Inferior parietal cortex (tissue), 1 donor: Measurements from ENCODE around the gene ADAM15.
A peak's percentile ranks its signal among the peaks of the same experiment; 100 is the strongest.

Experiments used
- DNase-seq: peaks from one replicate; pipeline ENCODE4 v3.0.0-alpha.2; 2016; ENCODE audit errors: extremely low spot score

The ADAM15 gene

DNA sequence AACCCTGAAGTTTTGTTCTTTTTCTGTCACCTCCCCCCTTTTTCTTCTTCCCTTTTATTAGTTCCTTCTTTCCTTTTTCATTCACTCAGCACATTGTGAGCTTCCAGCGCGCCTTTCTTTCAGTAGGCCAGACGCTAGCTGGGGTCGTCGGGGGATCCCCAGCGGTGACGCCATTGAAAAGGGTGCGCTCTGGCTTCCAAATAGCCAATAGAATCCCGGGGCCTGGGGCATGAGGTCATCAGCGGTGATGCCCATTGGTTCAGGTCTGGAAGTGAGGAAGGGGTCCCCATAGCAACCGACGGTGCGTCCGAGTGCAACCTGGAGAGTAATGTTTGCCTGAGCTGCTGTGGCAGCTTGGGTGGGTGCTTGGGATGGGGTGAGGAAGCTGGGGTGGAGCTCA lies 20.6 kb downstream of the ADAM15 start:
- DNase-seq, result no peak

DNA sequence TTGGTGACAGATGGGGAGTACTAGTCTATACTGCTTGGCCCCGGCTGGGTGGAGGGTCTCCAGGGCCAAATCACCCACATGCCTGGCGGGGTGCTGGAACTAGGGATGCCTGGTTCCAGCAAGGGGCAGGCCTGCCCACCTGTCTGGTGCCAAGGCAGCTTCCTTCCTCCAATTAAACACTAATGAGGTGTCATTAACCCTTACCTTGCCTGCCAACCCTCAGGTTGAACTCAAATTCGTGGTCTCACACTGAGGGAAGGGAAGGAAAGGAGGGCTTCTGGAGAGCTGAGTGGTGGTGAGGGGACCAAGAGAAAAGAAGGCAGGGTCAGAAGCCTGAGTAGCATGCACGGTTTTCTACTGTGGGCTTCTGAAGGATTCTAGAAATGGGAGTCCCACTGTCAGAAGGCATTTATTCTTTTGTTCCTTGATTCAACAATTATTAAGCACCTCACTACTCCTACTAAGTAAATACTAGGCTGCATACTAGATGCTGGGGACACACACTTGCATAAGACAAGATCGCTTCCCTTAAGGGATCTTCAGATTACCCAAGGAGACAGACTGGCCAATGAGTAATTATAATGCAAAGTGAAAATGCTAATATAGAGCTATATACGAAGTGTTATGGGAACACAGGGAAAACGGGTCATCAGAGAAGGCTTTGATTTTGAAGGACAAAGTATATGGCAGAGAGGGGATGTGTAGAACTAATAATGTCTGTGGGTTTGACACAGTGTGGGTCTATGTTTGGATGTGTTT lies 21.6 kb downstream of the ADAM15 start:
- no peak for DNase-seq

DNA sequence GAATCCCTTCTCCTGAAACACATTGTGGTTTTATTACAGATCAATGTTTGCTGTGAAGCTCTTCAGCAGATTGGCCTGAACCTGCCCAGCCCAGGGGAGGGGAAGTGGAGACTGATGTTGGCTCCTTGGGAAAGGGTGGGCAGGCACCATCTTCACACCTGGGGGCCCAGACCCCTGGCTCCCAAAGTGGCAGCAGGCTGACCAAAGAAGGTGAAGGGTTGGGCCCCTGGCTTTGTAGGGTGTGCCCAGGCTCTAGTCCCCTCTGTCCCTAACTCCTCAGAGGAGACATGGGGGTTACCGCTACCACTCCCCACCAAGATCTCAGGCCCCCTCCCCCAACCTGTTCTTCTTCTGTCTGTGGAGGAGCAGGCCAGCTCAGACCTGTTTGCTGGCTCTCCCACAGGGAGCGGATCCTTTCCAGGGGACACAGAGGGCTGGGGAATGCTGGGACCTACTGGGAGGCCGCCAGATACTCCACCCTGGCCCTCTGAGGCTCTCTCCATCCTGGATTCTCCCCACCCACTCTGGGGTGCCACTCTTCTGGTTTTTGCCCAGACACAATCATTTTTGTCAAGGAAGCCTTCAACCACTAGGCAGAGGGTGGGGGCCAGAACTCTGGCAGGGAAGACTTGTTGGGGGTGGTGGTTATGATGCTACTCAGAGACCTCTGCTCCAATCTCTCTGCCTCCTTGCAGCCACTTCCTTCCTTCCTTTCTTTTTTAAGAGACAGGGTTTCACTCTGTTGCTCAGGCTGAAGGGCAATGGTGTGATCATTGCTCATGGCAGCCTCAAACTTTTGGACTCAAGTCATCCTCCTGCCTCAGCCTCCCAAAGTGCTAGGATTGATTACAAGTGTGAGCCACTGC lies 22.5 kb downstream of the ADAM15 start:
- no peak for DNase-seq

DNA sequence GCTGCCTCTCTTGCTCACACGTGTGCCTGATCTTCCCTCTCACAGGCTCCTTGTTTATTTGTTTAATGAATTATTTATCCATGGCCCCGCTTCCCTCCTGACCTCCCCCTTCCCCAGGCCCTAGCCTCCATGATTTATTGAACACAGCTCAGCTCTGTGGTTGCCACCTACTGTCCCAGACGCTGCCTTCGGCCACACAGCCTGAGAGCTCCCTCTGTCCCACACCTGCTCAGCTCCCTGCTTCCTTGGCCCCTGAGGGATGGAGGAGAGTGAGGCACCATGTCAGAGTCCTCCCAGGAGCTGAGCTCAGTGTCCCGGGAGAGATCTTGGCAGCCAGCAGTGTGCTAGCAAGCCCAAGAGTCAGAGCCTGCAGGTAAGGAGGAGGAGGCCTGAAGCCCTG lies 24.4 kb downstream of the ADAM15 start:
- DNase-seq, result no peak

DNA sequence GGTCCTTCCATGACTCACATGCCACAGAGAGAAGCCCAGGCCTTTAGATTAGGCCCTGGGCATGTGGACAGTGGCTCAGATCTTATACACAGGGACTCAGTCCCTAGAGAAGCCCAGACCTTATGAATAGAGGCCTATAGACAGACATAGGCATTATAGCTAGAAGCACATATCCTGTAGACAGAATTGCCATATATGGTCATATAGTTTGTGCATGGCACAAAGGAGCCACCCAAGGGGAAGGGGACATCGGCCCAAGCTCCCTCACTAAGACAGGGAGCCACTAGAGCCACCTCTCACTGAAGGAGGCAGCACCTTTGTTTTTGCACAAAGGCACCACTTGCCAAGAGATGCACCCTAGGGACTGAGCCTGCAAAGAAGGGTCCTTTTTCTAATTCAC lies 25.3 kb downstream of the ADAM15 start:
- DNase-seq, result no peak

DNA sequence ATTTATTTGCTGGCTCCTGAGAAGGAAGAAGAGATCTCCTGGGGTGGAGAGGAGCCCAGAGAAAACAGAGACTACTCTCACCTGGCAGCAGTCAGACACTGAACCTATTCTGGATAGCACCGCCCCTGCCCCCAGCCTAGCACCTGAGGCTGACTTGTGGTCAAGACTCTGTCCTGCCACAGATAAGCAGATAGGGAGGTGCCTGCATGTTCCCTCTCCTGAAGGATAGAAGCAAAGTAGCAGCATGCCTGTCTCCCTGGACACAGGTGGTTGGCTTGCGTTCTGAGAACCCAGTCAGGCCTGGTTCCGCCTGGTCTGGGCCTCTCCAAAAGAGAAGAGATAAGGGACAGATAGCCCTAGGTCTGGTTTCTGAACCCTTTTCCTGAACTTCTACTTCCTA lies 26.2 kb downstream of the ADAM15 start:
- no peak for DNase-seq

DNA sequence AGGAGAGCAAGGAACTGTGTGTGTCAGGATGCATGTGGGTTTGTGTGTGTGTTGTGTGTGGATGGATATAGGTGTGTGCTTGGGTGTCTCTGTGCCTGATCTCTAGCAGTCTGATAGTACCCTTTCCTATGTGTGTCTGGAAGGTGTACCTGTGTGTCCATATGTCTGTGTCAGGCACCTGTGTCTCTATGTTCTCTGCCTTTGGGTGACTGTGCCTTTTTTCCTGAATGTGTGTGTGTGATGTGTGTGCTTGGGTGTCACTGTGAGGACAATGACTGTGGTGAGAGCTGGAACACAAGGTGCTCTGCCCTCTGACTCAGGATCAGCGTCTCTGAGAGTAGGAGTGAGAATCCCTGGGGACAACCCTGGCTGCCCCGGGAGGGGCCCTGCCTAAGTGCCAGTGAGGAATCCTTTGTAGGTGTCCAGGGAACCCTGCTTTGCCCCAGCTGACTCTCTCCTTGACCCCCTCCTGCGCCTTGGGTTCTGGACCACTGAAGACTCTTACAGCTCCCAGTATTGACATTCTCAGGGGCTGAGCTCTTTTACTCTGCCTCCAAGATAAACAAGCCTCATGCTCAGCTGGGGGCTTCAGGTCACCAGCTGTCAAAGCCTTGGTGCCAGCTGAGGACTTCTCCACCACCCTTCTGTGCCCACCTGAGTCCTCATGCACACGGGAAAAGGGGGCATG lies 26.8 kb downstream of the ADAM15 start:
- no peak for DNase-seq

DNA sequence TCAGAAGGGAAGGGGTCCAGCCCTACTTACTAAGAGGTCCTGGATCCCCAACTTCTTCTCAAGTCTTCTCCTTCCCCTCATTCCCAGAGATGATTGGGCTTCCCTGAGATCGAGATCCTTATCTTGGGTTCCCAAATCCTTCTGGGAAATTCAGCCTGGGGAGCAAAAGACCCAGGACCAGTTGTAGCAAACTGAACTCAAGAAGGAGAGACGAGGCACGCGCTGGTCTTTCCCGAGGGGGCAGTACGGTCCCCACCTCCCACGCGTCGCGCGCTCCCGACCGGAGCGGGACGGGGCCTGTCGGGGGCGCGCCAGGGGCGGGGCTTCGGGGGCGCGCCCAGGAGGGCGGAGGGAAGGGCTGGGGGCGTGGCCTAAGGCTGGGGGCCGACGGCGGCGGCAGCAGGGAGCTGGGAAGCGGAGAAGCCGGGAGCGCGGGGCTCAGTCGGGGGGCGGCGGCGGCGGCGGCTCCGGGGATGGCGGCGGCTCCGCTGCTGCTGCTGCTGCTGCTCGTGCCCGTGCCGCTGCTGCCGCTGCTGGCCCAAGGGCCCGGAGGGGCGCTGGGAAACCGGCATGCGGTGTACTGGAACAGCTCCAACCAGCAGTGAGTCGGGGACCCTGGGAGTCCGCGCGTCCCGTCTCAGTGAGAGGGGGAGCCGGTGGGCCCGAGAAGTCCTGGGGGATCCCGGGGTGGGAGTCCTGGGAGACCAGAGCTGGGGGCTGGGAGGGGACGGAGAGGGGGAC lies 27.5 kb downstream of the ADAM15 start, which contains the start of gene EFNA3:
Gene EFNA3 (plus strand): TSS at position 369 of the 741 bp plus-strand sequence. CDS start 105 bp downstream, at position 474.
- DNase-seq, result no peak

DNA sequence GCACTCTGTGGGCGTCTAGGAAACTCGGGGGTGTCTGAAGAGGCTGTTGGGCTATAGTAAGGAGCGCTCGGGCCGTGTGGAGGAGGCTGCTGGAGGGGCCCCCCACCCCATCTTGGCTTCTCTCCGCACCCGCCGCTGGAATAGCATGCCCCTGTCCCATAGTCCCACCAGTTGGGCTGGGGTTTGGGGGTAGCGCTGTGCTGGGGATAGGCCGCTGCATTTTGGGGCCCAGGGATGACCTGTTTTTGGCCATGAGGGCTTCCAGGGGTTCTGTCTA lies 28.0 kb downstream of the ADAM15 start:
- no peak for DNase-seq

DNA sequence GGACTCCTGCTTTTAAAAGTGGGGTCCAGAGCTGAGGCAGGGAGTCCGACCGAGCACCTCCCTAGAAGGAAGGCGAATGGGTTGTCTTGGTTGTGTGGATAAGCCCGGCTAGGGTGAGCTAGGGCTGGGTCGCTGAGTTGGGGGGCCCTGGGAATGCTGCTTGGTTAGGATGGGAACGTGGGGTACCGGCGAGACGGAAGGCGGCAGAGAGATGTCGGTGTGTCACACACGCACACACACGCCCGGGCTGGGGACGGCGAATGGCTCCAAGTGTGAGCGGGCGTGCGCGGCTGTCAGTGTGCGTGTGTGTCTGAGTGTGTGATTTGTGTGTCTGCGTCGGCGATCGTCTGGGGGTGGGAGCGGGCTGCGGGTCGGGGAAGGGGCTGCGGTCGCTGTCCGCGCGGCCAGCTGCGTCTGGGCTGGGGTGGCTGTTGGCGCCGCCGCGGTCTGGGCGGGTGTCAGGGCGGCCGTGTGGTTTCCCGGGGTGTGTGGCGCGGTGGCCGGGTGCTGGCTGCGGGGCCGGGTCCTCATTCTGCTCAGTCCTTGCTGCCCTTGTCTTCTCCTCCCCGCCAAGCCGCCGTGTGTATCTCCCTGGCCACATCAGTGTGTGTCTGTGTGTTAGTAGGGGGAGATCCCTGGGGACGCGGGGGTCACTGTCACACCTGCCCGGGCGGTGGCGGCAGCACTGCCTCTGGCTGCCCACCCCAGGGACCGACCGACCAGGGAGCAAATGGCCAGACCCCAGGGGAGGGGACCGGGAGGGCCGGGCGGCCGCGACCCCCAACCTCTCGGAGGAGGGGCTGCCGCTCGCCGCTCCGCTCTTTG lies 28.6 kb downstream of the ADAM15 start:
- no peak for DNase-seq

DNA sequence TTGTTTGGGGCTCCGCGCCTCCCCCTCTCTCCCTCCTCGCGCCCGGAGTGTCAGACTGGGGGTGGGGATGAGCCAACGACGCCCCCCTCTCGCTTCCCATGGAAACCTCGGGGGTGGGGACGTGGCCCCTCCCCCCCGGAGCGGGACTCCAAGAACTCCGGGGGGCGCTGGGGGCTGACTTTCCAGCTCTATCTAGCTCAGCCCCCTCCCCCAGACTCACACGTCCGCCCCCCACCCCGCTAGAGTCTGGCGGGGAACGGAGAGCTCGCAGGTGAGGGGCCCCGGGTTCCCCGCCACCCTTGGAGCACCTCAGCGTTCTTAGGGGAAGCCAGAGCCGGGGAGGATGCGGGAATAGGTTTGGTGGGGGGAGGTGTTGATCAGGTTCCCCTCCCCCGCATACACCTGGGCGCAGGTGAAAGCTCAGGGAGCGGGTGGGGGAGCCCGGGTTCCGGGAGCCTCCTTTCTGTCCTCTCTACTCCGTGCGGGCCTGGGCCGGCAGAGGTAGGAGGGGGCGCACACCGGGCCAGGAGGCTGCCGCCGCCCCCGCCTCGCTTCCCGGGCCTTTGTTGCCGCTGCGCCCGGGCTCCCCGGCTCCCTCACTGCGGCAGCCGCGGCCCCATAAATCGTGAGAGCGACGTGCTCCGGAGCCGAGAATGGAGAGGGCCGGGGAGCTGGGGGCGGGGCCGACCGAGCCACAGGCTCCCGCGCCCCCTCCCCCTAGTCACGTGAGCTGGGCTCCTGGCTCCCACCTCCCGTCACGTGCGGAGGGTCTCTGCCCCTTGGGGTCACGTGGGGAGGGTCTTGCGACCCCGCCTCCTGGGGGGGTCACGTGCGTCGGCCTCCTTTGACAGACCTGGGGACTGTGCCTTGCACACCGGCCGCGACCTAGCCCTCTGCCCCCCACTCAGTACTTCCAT lies 29.5 kb downstream of the ADAM15 start:
- DNase-seq, result no peak

DNA sequence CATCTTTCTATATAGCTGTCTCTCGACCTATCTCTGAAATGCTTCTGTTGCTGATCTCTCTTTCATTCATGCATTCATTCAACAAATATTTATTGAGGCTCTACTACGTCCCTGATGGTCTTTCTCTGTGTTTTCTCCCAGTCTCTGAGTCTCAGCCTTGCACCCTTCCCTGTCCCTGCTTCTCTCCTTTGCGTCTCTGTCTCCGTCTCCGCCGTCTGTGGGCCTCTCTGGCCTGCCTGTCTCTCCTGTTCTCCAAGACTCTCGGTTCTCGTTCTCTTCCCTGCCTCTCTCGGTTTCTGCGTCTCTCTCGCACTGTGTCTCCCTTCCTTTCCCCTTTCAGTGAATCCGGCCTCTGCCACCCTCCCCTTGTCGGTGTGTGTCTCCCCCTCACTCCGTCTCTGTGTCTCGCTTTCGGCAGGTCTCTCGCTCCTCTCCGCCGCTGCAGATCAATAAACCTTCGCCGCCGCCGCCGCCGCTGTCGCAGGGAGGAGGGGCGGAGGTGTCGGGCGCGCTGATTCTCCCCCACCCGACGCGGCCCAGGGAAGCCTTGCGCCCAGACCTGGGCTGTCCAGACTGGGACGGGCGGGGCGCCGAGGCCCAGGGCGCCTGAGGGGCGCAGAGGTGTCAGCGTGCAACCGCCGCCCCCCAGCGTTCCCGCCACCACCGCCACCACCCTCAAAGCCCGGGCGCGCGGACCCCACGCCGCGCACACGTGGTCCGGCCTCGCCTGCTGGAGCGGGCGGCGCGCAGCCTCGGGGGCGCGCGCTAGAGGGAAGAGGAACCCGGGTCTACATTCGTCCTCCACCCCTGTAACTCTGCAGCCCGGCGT lies 30.6 kb downstream of the ADAM15 start:
- no peak for DNase-seq

DNA sequence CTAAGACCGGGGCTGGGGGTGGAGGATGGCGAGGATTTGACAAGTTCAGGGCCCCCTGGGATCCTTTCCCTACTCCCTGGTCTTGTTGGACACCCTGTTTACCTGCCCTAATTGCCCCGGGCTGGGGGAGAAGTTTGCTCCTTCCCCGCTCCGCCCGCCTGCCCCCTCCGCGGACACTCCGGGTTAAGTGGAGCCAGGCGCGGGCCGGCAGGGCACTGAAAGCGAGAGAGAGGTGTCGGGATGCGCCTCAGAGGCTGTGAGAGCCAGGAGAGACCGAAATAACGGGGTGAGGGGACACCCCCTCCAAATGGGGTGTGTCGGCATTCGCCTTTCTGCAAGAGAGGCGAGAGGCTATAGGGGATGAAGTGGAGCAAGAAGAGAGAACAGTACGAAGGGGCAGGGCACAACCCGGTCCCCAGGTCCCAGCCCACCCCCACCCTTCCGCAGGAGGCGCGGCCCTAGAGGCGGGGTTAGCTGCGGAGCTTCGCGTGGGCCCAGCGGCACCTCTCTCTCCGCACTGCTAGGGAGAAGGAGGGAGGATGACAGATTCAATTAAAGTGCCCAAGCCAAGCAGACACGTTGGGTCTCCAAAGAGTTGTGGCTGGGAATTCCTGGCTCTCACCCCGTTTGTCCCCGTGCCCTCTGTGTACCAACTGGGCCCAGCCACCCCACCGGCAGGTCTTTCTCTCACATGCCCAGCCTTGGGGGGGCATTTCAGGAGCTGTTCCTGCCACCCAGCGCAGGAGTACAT lies 31.4 kb downstream of the ADAM15 start:
- DNase-seq, result no peak

DNA sequence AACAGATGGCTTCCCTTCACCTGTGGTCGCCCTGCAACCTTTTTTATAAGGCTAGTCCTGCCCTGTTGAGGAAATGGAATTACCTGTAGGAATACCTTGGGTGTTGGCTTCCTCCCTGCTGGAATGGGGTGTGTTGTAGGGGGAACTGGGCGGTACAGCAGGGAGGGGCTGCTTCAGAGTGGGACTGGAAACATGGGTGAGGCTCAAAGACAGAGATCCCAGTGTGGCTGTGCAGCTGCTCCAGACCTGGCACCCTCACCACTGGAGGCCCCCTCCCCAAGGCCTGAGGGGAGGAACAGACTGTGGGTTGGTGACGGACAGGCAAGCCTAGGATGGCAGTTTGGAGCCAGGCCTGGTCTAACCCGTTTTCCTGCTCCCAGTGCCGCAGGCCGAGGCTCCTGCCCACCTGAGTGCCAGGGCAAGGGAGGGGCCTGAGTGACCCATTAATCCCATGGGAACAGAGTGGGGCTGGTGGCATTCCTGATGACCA lies 32.0 kb downstream of the ADAM15 start:
- DNase-seq, result no peak

DNA sequence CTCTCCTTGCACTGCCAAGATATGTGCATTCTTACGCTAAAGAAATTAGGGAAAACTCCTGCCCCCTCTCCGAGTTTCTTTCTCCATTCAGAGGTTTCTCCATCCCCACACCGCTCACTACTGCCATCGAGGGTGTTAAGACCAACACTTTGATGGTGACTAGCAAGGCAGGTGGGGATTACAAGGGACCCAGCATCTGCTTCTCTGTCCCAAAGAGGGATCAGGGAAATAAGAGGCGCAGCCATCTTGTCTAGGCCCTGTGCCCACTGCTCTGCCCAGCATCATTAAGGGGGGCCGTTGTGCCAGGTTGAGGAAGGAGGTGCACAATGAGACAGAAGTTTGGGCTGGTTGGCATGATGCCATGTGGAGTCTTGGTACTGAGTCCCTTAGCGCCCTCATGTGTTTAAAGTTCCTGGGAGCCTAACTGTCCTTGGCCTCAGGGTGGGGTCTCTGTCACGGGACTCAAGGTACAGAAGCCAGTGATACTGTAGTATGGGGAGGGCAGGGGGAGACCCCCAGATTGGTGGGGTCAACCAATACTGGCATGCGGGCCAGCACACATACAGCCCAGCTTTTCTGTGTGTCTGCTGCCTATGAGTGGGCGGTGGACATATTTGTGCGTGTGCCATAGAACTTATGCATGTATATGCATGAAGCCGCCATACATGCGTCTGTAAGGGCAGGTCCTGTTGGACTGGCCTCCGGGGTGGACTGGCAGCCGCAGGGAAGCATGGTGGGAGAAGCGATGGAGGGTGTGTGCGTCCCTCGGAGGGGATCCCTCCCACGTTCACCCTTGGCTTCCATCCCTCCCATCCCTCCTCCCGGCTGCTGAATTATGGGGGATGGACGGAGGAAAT lies 33.0 kb downstream of the ADAM15 start:
- DNase-seq, result no peak

DNA sequence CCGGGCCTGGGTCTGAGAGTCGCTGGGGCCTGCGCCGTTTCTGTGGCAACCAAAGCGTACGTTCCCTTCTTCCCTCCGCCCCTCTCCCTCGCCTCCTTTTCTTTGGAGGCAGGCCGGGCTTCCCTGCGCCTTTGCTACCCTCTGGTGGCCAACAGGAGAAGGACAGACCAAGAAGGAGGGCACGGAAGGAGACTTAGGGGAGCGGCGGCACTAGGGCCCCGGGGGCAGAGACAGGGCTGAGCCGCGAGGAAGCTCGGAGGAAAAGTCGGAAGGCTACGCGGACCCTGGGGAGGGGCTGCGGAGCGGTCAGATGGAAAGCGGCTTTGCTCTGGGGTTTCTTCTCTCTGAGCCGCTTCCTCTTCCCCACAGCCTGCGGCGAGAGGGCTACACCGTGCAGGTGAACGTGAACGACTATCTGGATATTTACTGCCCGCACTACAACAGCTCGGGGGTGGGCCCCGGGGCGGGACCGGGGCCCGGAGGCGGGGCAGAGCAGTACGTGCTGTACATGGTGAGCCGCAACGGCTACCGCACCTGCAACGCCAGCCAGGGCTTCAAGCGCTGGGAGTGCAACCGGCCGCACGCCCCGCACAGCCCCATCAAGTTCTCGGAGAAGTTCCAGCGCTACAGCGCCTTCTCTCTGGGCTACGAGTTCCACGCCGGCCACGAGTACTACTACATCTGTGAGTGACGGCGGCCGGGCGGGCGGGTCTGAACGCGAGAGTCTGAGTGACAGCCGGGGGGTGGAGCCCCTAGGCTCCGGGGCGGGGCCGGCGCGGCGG lies 33.8 kb downstream of the ADAM15 start:
- DNase-seq, result peak; percentile 93
